Panc1 (cell line): ENCODE measurements around the gene NOS1AP.

ENCODE experiments used
- CTCF ChIP-seq: fragments of 450-650 bp; IDR thresholded peaks from 2 replicates; pipeline ENCODE4 v1.5.1; 2017; ENCODE audit warnings: mild to moderate bottlenecking
- POLR2AphosphoS5 ChIP-seq: IDR thresholded peaks from 2 replicates; pipeline ENCODE4 v1.6.1; 2012; ENCODE audit warnings: mild to moderate bottlenecking, low read depth, low read length, moderate library complexity
- REST ChIP-seq, 2 experiments: IDR thresholded peaks; 2 replicates each; pipeline ENCODE4 v1.6.1; 2011 to 2012; ENCODE audit warnings: low read depth in 2 of 2, control low read depth in 1 of 2, low read length in 1 of 2, mild to moderate bottlenecking in 1 of 2, moderate library complexity in 1 of 2; ENCODE audit not compliant: insufficient read depth in 1 of 2
- SIN3A ChIP-seq: IDR thresholded peaks from 2 replicates; pipeline ENCODE4 v1.6.1; 2012; ENCODE audit warnings: low read depth, mild to moderate bottlenecking, low read length, moderate library complexity, borderline replicate concordance; ENCODE audit not compliant: insufficient read depth
- TCF7L2 ChIP-seq: IDR thresholded peaks from 2 replicates; pipeline ENCODE4 v1.6.1; 2011; ENCODE audit warnings: mild to moderate bottlenecking, low read depth, low read length, inconsistent platforms

GRCh38 chr1:162224267-162224666, 154.8 kb downstream of the NOS1AP start:
- no peak for TF ChIP-seq CTCF
- no peak for TF ChIP-seq REST (IDR thresholded peaks at IDR 0.05; ENCODE audit: insufficient read depth in 1 of 2, low read depth in 2 of 2, low read length in 1 of 2)
- no peak for TF ChIP-seq SIN3A
- TF ChIP-seq POLR2AphosphoS5, result no peak; the same call in 1 of the 2 replicates
- peak; percentile 94 for TF ChIP-seq TCF7L2
